Hindlimb muscle (tissue), 1 donor: Measurements from ENCODE around the gene SRP54. TPM values are rescaled to one million over a fixed set of nuclear protein-coding genes. Genes with fewer than 3 reads are reported as not detected.
"Not testable (repeated sequence)": the region's sequence is repeated elsewhere in the genome, so short reads cannot be mapped to it uniquely, and the experiment has no call there.

Experiments
- DNase-seq: peaks from one replicate; pipeline ENCODE4 v3.0.0-alpha.2; 2013
- polyA plus RNA-seq: library from polyadenylated mRNA; unstranded; fragments of 120-200 nt; gene quantifications from one replicate; pipeline ENCODE4 v1.2.1, GENCODE V29; 2013; ENCODE audit not compliant: insufficient read length

The SRP54 gene
- polyA plus RNA-seq, 1 donor, result 42.2 TPM

DNA sequence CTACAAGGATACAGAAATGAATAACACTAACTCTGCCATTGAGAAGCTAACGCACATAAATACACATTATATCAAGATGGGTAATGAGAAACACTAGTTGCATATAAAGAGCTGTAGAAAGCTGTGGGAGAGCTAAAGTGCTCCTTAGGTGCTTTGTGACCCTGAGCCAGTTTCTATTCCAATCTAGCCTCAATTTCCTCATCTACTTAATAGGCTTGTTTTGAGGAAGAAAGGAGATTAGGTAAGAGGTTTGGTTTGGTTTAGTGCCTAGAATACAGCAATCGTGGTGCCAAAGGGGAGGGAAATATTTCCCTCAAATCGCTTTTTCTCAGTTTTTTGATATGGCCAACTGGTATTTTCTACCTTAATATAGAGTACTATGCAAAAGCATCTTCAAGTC, 994 bp downstream of the SRP54 start:
- DNase-seq, result no peak

DNA sequence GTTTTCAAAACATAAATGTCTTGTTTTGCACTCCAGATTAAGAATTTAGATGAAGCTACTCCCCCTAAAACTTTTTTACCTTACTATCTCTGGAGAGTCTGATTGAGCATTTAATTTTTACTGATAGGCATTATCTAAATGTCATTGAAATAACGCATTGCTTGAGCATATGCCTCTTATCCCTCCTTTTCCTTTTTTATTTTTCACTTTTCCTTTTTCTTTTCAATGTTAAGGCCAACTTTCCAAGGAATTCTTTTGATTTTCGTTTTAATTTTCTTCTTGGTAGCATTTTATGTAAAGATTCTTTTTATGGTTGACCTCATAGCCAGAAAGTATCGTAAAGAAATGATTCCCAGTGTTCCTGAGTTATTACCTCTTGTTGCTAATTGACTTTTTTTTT, 2.9 kb downstream of the SRP54 start:
- no peak for DNase-seq

DNA sequence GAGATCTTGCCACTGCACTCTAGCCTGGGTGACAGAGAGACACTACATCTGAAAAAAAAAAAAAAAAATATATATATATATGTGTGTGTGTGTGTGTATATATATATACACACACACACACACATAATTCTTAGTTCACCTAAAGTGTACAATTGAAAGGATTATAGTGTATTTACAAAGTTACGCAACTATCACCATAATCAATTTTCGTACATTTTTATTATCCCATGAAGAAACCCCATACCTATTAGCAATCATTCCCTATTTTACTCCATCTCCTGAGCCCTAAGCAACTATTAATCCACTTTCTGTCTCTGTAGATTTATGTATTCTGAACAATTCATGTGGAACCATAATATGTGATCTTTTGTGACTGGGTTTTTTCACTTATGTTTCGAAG, 4.4 kb downstream of the SRP54 start:
- DNase-seq, result no peak

DNA sequence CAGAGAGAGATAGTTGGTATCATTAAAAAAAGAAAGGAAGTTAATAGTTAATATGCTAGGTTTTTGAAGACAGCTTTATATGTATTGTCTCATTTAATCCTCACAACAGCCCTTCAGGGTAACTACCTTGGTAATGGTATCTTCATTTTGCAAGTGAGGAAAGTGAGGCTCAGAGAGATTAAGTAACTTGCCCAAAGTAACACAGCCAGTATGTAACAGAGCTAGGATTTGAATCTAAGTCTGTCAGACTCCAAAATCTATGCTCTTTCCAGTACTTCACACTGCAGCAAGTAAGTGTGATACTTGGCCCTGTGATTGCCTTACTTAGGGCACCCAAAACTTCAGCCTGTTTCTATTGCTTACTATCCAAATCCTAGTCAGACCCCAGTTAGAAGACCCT, 7.0 kb downstream of the SRP54 start:
- DNase-seq, result no peak

DNA sequence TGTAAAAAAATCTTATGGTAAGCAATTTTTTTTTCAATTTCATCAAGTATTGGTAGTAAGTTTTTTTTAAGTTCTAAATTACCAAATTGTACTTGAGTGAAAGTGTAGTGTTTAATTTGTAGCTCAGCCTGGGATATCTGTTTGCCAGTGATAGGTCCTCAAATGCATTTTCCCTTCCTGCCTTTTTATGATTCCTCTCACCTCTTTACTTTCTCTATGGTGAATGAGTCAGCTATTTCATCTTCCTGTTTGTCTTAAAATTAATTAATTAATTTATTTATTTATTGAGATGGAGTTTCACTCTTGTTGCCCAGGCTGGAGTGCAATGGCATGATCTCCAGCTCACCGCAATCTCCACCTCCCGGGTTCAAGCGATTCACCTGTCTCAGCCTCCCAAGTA, 10.6 kb downstream of the SRP54 start:
- DNase-seq, result no peak

DNA sequence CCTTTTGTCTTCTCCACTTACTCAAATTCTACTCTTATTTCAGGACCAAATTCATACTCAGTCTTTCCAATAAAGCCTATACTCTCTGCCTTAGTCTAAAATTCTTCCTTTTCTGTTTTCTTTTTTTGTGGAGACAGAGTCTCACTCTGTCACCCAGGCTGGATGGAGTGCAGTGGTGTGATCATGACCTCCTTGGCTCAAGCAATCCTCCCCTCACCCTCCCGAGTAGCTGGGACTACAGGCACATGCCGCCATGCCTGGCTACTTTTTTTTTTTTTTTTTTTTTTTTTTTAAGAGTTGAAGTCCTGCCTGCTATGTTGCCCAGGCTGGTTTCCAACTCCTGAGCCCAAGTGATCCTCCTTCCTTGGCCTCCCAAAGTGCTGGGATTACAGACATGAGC, 11.9 kb downstream of the SRP54 start:
- DNase-seq, result no peak

DNA sequence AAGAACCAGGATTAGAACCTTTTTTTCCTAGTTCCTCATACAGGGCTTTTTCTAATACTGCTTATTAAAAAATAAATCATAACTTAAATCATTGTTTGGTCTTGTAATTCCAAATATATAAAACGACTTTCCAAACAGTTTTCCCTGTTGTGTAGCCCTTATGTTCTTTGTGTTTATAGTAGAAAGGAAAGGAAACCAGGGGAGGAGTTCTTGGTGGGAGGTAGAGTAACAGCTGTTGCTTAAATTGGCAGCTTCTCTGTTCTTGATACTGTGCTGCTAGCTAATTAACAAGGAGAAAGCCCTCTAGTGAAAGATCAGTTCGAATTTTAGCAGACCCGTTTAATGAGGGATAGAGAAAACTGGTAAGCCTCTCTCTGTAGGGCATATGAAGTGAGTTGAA, 15.0 kb downstream of the SRP54 start:
- no peak for DNase-seq

DNA sequence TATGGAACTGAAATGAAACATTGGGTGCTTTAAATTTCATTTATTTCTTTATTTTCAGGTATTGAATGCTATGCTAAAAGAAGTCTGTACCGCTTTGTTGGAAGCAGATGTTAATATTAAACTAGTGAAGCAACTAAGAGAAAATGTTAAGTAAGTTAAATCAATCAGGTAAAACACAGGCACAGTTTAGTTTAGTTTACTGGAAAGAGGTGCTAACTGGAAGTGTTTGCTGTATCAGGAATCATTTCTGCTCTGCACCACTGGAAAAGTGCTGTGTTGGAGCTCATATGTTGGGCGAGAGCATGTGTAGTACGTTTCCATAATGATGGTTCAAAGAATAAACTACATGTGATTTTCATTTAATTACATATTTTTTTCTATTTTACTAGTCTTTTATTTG, 16.7 kb downstream of the SRP54 start:
- DNase-seq, result no peak

DNA sequence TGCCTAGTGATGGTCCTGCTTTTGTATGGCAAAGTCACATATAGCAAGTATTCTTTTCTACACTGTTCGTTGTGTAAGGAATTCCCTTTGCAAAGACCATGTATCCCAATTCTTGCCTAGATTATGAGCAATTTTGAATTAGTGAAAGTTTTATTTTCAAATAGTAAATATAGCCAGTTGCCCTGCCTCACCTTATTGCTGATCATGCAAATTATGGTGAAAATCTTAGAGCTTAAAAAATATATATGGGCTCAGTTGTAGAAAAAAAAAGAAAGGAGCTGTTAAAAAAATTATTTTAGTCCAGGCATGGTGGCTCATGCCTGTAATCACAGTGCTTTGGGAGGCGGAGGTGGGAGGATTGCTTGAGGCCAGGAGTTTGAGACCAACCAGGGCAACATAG, 18.8 kb downstream of the SRP54 start:
- no peak for DNase-seq

DNA sequence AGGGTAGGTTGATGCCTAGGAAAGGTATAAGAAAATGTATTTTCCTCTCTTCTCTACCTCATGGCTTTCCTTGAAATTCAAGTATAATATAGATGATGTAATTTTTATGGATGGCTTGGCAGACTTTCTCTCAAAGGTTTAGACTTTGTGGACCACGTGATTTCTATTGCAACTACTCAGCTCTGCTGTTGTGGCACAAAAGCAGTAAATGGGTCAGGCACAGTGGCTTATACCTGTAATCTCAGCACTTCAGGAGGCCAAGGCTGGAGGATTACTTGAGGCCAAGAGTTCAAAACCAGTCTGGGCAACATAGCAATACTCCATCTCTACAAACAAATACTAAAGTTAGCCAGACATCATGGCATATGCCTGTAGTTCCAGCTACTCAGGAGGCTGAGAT, 22.0 kb downstream of the SRP54 start:
- DNase-seq, result no peak

DNA sequence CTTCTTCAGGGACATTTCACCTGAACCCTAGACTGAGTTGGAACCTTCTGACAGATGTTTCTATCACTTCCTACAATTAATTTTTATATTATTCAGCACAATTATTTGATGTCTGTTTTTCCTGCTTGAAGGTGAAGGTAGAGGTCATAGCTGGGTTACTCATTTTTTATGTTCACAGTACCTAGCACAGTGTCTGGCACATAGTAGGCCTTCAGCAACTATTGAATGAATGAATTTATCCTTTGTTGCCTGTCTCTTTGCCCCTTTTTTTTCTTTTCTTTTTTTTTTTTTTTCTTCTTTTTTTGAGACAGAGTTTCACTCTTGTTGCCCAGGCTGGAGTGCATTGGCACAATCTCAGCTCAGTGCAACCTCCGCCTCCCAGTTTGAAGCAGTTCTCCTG, 33.8 kb downstream of the SRP54 start:
- DNase-seq, result no peak

DNA sequence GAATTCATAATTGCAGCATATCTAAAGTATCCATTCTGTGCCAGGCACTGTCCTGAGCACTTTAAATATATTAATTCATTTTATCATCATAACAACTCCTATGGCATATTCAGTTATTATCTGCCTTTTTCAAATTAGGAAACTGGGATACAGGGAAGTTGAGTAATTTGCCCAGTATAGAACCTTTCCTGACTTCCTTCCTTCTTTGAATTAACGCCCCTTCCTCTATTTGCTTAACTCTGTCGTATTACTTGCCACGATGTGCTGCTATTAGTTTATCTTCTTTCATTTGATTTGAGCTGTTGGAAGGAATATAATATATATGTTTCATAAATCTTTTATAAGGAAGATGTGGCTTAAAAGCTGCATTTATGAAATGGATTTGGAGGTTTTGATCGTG, 37.9 kb downstream of the SRP54 start:
- no peak for DNase-seq

DNA sequence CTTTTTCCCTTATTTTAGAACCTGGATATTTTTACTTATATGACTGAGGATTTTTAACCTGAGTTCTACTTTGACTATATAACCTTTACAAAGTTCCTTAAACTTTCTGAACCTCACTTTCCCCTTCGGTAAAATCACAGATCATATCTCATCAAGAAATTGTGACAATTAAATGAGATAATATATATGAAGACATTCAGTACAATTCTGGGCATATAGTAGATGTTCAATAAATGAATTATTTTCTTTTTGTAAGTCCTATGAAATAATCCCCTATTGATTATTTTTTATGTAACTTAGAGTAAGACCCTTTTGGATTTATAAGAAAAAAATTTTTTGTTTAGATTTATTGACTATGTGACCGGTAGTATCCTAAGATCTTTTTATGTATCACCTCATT, 45.6 kb downstream of the SRP54 start:
- DNase-seq, result no peak

DNA sequence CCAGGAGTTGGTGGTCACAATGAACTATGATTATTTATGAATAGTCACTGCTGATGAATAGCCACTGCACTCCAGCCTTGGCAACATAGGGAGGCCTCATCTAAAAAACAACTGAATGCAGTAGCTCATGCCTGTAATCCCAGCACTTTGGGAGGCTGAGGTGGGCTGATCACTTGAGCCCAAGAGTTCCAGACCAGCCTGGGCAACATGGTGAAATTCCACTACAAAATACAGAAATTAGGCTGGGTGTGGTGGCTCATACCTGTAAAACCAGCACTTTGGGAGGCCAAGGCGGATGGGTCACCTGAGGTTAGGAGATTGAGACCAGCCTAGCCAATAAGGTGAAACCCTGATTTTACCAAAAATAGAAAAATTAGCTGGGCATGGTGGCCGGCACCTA, 49.8 kb downstream of the SRP54 start:
- no peak for DNase-seq

DNA sequence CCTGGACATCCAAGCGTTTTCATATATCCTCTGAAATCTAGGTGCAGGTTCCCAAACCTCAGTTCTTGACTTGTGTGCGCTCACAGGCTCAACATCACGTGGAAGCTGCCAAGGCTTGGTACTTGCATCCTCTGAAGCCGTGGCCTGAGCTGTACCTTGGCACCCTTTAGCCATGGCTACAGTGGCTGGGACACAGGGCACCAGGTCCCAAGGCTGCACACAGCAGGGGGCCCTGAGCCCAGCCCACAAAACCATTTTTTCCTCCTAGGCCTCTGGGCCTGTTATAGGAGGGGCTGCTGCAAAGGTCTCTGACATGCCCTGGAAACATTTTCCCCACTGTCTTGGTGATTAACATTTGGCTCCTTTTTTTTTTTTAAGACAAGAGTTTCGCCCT, 51.6 kb downstream of the SRP54 start:
- DNase-seq, result no peak

DNA sequence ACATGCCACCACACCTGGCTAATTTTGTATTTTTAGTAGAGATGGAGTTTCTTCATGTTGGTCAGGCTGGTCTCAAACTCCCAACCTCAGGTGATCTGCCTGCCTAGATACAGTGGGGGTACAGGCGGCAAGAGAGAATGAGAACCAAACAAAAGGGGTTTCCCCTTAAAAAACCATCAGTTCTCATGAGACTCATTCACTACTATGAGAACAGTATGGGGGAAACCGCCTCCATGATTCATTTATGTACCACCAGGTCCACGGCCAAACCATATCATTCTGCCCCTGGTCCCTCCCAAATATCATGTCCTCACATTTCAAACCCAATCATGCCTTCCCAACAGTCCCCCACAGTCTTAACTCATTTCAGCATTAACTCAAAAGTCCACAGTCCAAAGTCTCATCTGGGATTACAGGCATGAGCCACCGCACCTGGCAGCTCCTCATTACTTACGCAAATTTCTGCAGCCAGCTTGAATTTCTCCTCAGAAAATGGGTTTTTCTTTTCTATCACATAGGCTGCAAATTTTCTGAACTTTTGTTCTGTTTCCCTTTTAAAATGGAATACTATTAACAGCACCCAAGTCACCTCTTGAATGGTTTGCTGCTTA, 52.3 kb downstream of the SRP54 start:
- DNase-seq, result not testable (repeated sequence)

DNA sequence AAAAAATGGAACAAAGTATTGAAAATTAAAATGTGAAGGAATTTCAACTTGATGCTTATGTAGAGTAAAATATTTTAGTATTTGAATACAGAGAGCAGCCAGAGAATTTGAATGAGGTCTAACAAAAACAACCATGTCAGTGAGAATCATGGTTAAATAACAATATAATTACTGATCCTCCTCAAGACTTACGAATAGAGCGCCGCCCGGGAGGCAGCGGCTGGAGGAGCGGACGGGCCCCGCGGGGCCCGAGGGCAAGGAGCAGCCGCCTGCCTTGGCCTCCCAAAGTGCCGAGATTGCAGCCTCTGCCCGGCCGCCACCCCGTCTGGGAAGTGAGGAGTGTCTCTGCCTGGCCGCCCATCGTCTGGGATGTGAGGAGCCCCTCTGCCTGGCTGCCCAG, 55.5 kb downstream of the SRP54 start:
- not testable (repeated sequence) for DNase-seq

DNA sequence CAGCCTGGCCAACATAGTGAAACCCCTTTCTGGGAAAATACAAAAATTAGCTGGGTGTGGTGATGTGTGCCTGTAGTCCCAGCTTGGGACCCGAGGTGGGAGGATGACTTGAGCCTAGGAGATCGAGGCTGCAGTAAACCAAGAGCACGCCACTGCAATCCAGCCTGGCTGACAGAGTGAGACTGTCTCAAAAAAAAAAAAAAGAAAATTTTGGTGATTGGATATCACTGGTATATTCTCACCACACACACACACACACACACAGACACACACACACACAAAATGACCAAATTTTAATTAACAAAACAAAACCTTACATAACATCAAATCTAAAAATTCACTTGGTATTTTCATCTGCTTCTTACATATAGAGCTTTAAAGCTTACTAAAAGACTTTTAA, 59.8 kb downstream of the SRP54 start:
- no peak for DNase-seq

DNA sequence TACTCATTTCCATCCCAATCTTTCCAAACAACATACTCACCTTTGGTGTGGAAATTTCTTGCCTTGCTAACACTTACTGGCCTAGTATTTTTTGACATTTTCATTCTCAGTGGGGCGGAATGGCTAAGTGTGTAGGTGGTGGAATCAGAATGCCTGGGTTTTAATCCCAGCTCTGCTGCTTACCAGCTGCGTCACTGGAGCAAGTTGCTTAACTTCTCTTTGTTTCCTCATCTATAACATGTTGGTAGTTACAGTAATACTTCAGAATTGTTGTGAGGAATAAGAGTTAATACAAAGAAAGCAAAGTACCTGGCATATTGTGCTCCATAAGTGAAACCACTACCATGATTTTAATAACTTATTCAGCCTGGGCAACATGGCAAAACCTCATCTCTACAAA, 60.3 kb downstream of the SRP54 start:
- DNase-seq, result no peak

DNA sequence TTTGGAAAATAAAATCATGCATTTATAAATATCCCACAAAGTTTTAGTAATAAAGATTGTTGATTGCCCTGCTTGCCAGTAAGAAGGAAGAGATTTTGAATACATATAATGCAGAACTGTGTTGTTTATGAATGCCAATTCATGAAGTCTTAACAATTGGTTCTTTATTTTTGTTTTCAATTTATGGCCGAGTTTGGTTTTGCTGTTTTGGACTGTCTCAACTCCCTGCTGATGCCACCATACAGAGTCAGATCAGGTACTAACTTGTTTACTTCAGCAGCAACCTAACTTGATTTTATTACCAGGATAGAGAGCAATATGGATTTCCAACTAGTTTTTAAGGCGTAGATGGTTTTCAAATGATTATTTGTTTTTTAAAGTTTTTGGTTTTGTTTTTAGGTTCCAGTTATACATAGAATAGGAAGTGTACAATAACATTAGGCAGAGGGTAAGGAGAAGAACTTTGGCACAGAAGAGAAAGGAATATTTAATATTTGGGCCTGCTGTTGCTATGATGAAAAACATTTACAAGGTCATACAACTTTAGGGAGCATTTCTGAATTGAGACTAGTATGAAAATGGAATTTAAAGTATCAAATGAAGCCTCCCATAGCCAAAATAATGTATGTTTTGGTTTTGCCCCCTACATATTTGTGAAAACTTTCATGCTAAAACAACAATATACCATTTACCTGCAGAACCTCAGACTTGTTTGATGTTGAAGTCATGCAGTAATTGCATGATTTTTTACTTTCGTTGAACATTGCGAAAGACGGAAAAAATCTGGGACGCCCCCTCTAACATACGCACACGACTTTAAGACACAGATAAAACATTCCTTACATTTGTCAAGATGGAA, 62.4 kb downstream of the SRP54 start:
- DNase-seq, result no peak

DNA sequence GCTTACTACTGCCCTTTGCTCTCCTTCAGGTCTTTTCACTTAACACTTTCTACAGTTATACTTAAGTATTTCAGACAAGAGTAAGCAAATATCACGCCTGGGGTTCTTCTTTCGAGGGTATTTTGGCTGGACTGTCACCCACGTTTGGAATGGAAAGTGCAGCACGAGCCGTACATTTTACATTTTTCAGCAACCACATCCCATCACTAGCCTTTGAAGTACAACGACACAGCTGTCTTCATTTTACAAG, 62.9 kb downstream of the SRP54 start:
- DNase-seq, result peak; percentile 47

DNA sequence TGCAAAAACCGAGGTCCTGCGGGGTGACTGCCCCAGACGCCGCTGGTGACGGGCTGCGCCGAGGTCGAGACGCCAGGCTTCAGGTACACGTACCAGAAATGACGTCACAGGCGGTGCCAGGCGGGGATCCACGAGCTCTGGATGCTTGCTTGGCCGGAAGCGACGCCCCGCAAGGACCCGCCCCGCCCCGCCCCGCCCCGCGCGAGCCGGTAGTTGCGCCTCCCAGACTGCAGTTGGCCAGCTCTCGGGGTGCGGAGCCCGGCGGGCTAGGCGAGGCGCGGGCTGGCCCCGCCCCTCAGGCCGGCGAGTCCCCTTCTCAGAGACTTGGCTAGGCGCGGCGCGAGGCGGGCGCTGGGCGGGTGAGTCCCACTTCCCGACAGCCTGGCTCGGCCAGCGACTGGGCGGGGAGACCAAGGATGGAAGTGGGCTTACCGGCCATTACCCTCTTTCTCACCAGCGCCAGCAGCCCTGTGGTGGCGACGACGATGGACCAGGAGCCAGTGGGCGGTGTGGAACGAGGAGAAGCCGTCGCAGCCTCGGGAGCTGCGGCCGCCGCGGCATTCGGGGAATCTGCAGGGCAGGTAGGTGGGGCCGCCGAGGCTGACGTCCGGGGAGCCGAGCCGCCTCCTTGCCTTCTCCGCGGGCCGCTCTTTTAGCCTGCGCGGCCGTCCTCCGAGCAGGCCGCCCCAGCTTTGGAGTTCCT, 63.4 kb downstream of the SRP54 start, which contains the start of gene FAM177A1:
FAM177A1 (plus strand) TSS at position 225 of the 703 bp plus-strand sequence; CDS start at position 417, 192 bp downstream.
- peak; percentile 91 for DNase-seq

DNA sequence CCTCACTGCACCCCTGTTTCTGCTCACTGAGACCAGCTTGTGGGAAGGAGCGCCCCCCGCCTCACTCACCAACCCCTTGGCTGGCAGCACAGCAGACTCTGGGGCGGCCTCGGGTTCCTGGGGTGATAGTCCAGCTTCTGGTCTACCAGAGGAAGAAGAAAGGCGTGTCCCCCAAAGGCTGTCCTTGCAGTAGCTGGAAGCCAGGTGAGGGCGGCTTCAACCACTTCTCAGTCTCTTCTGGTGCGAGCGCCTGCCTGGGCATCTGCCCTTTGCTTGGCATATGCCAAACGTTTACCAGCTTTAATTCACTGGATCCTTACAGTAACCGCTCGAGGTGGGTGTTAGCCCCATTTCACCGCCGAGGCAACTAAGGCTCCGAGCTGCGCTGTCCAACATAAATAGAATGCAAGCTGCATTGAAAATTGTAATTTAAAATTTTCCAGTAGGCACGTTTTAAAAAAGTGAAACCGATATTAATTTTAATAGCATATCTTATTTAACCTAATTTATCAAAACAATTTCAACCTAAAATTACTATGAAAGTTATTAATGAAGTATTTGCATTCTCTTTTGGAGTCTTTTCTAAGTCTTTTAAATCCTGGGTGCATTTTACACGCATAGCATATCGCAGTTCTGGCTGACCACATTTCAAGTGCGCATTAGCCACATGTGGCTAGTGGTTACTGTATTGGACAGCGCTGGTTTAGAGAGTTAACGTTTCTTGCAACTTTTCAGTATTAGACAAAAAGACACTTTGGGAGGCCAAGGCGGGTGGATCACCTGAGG, 64.2 kb downstream of the SRP54 start:
- DNase-seq, result no peak
